ENCODE data around the gene TES. TPM values are rescaled to one million over a fixed set of nuclear protein-coding genes. Genes with fewer than 3 reads are reported as not detected.

TES gene
- total and polyA plus RNA-seq, 2 experiments from 2014 or later, result 37.3 to 38.3 TPM

GRCh38 chr7:116229366-116229765 lies 19.0 kb downstream of the TES start (continued):
- TF ChIP-seq STAT1 (IDR thresholded peaks at IDR 0.05; ENCODE audit: unreplicated experiment), result no peak
- TF ChIP-seq POLR2AphosphoS5 (IDR thresholded peaks at IDR 0.05; ENCODE audit: low read depth), result no peak
- no peak for TF ChIP-seq REST (IDR thresholded peaks at IDR 0.05; ENCODE audit: unreplicated experiment)

DNA sequence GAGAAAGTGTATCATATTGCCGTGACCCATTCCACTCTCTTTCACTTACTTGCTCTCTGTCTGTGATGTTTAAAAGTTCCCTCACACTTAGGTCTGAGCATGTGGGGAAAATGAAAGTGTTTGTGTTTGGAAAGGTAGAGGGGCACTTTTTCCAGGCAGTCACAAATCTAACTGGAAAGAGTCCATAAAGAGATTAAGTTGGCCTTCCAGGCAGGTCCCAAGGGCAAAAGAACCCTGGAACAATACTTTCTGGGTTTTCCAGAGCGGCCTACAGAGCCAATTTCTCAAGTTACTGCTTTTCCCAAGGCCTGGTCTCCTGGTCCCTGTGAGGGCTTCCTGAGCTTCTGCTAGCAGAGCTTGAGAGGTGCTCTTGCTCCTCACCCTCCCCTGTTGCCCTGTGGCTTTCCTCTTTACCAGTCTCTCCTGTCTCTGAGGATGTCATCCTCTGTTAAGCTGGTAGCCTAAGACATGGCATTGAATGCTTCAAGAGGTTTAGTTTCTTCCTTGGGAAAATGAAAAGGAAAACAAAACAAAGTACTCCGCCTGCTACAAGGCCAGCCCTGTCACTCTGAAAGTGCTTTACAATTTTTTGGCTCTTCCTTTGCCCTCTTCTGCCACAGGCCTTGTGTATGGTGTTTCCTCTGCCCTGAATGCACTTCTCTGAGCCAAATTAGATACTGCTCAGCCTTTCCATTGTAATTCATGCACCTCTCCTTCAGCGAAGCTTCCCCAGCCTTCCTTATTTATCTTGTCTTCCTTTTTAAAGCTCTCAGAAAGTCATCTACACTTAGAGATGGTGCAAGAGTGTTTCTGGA lies 20.1 kb downstream of the TES start:
- H3K36me3 Mint-ChIP-seq (ENCODE audit: low read depth), result no peaks in the 10 kb centered on the region
- no peaks in the 10 kb centered on the region for H3F3A ChIP-seq (replicated peaks; ENCODE audit: low read depth)
- no peak overlapping the region for H3K4me3 ChIP-seq
- peak overlapping the region; percentile 74 for H3K27ac Mint-ChIP-seq
- peak overlapping the region; percentile 46; the same call in 1 of the 2 replicates for H3K27ac ChIP-seq (ENCODE audit: low read depth)
- H4K20me1 ChIP-seq (replicated peaks; ENCODE audit: insufficient read depth), result 0 out of 2 replicates have a peak, but pooled peaks cover 3% of the 10 kb centered on the region
- peaks cover 23% of the 10 kb centered on the region for H3K4me1 Mint-ChIP-seq
- H2AFZ ChIP-seq, result no peak overlapping the region
- no peak for TF ChIP-seq ZNF114 (CRISPR knock-in tag; IDR thresholded peaks at IDR 0.05)
- TF ChIP-seq EZH2 (IDR thresholded peaks at IDR 0.05; ENCODE audit: low read depth, unreplicated experiment), result no peak
- no peak for TF ChIP-seq NANOG (IDR thresholded peaks at IDR 0.05; ENCODE audit: borderline replicate concordance)
- no peak for TF ChIP-seq CREB1 (CRISPR knock-in tag; IDR thresholded peaks at IDR 0.05; ENCODE audit: low read depth)
- no peak for TF ChIP-seq EZH2phosphoT487 (IDR thresholded peaks at IDR 0.05; ENCODE audit: unreplicated experiment)
- no peak for TF ChIP-seq POLR2AphosphoS5 (IDR thresholded peaks at IDR 0.05; ENCODE audit: low read depth)
- no peak for TF ChIP-seq STAT1 (IDR thresholded peaks at IDR 0.05; ENCODE audit: unreplicated experiment)
- TF ChIP-seq REST (IDR thresholded peaks at IDR 0.05; ENCODE audit: unreplicated experiment), result no peak
- TF ChIP-seq ZNF331 (CRISPR knock-in tag; IDR thresholded peaks at IDR 0.05; ENCODE audit: low read depth), result no peak
- TF ChIP-seq, protein P1, sequence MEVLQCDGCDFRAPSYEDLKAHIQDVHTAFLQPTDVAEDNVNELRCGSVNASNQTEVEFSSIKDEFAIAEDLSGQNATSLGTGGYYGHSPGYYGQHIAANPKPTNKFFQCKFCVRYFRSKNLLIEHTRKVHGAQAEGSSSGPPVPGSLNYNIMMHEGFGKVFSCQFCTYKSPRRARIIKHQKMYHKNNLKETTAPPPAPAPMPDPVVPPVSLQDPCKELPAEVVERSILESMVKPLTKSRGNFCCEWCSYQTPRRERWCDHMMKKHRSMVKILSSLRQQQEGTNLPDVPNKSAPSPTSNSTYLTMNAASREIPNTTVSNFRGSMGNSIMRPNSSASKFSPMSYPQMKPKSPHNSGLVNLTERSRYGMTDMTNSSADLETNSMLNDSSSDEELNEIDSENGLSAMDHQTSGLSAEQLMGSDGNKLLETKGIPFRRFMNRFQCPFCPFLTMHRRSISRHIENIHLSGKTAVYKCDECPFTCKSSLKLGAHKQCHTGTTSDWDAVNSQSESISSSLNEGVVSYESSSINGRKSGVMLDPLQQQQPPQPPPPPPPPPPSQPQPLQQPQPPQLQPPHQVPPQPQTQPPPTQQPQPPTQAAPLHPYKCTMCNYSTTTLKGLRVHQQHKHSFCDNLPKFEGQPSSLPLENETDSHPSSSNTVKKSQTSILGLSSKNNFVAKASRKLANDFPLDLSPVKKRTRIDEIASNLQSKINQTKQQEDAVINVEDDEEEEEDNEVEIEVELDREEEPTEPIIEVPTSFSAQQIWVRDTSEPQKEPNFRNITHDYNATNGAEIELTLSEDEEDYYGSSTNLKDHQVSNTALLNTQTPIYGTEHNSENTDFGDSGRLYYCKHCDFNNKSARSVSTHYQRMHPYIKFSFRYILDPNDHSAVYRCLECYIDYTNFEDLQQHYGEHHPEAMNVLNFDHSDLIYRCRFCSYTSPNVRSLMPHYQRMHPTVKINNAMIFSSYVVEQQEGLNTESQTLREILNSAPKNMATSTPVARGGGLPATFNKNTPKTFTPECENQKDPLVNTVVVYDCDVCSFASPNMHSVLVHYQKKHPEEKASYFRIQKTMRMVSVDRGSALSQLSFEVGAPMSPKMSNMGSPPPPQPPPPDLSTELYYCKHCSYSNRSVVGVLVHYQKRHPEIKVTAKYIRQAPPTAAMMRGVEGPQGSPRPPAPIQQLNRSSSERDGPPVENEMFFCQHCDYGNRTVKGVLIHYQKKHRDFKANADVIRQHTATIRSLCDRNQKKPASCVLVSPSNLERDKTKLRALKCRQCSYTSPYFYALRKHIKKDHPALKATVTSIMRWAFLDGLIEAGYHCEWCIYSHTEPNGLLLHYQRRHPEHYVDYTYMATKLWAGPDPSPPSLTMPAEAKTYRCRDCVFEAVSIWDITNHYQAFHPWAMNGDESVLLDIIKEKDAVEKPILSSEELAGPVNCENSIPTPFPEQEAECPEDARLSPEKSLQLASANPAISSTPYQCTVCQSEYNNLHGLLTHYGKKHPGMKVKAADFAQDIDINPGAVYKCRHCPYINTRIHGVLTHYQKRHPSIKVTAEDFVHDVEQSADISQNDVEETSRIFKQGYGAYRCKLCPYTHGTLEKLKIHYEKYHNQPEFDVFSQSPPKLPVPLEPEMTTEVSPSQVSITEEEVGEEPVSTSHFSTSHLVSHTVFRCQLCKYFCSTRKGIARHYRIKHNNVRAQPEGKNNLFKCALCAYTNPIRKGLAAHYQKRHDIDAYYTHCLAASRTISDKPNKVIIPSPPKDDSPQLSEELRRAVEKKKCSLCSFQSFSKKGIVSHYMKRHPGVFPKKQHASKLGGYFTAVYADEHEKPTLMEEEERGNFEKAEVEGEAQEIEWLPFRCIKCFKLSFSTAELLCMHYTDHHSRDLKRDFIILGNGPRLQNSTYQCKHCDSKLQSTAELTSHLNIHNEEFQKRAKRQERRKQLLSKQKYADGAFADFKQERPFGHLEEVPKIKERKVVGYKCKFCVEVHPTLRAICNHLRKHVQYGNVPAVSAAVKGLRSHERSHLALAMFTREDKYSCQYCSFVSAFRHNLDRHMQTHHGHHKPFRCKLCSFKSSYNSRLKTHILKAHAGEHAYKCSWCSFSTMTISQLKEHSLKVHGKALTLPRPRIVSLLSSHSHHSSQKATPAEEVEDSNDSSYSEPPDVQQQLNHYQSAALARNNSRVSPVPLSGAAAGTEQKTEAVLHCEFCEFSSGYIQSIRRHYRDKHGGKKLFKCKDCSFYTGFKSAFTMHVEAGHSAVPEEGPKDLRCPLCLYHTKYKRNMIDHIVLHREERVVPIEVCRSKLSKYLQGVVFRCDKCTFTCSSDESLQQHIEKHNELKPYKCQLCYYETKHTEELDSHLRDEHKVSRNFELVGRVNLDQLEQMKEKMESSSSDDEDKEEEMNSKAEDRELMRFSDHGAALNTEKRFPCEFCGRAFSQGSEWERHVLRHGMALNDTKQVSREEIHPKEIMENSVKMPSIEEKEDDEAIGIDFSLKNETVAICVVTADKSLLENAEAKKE (CRISPR knock-in tag; IDR thresholded peaks at IDR 0.05), result no peak
- no peaks in the 10 kb centered on the region for H3K27me3 ChIP-seq (ENCODE audit: insufficient read depth)
- H3K4me2 ChIP-seq, result no peak overlapping the region; the same call in 1 of the 2 replicates
- DNase-seq (ENCODE audit: low spot score), result no peak
- H3K9me2 ChIP-seq (ENCODE audit: insufficient read depth), result no peaks in the 10 kb centered on the region
- H3K36me3 ChIP-seq (ENCODE audit: insufficient read depth), result no peaks in the 10 kb centered on the region
- H3K79me2 ChIP-seq (replicated peaks; ENCODE audit: insufficient read depth), result peaks cover 33% of the 10 kb centered on the region; the same call in 1 of the 2 replicates
- peak; percentile 45 for ATAC-seq
- H3K27me3 Mint-ChIP-seq (ENCODE audit: insufficient read depth, low read depth, poor library complexity), result no peaks in the 10 kb centered on the region
- H3K9me3 Mint-ChIP-seq, result no peaks in the 10 kb centered on the region
- H3K4me1 ChIP-seq (ENCODE audit: insufficient read depth), result peaks cover 22% of the 10 kb centered on the region
- no peak overlapping the region; the same call in 2 of the 3 replicates for H3K4me3 Mint-ChIP-seq
